Coronary artery (tissue), 2 donors: ENCODE measurements around the gene KRR1.

Source experiments
- DNase-seq: peaks from one replicate; pipeline ENCODE4 v3.0.0-alpha.2; 2017; ENCODE audit warnings: low spot score
- H3K27ac ChIP-seq, 2 donors: fragments of 200-600 bp; sonication (generic); one replicate each; pipeline ENCODE4 v1.5.1; 2016 to 2019
- H3K4me3 ChIP-seq: fragments of 200-600 bp; sonication (generic); 2 replicates; pipeline ENCODE4 v1.5.1; 2016; ENCODE audit warnings: mild to moderate bottlenecking, moderate library complexity
- TF ChIP-seq, protein P1 (sequence below): fragments of 200-600 bp; sonication (generic); IDR thresholded peaks from one replicate; pipeline ENCODE4 v1.5.1; 2019; ENCODE audit warnings: antibody characterized with exemption

The KRR1 gene

DNA sequence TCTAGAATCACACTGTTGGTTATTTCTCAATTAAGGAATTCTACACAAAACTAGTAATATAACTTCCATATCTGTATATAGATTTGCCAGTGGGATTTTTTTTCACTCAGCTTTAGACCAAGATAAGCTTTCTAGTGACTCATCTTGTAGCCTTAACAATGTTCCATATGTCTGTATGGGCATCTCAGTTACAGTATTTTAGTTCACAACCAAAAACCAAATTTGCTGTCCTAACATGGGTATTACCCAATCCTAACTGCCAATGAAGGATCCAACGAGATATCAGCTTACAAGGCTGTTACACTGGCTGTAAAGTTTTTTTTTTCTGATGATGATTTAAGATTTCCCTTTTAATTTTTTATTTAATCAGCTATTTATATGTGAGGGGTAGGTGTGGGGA lies 31.5 kb upstream of the KRR1 start:
- H3K27ac ChIP-seq, result no peak overlapping the region
- no peak overlapping the region for H3K4me3 ChIP-seq
- DNase-seq, result no peak
- TF ChIP-seq, protein P1, sequence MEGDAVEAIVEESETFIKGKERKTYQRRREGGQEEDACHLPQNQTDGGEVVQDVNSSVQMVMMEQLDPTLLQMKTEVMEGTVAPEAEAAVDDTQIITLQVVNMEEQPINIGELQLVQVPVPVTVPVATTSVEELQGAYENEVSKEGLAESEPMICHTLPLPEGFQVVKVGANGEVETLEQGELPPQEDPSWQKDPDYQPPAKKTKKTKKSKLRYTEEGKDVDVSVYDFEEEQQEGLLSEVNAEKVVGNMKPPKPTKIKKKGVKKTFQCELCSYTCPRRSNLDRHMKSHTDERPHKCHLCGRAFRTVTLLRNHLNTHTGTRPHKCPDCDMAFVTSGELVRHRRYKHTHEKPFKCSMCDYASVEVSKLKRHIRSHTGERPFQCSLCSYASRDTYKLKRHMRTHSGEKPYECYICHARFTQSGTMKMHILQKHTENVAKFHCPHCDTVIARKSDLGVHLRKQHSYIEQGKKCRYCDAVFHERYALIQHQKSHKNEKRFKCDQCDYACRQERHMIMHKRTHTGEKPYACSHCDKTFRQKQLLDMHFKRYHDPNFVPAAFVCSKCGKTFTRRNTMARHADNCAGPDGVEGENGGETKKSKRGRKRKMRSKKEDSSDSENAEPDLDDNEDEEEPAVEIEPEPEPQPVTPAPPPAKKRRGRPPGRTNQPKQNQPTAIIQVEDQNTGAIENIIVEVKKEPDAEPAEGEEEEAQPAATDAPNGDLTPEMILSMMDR, result no peak

DNA sequence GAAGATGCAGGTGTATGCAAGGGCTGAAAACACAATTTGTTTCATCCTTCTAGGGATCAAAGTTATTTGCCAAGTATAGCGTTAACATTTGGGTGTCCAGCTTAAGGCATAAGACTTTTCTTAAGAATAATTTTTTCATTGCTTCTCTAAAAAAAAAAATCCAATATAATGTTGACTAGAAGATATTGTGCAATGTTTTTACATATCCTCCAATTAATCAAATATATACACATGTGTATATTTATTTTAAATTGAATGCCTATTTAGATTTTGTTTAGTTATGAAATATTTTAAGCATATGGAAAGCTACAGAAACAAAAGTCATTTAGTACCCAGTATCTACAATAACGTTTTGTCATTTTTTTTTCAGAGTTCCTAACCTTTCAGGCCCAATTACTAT lies 28.5 kb upstream of the KRR1 start:
- DNase-seq, result no peak
- Histone ChIP-seq H3K4me3 (no peak overlapping the region), H3K27ac (no peak overlapping the region)
- TF ChIP-seq, protein P1, result no peak

DNA sequence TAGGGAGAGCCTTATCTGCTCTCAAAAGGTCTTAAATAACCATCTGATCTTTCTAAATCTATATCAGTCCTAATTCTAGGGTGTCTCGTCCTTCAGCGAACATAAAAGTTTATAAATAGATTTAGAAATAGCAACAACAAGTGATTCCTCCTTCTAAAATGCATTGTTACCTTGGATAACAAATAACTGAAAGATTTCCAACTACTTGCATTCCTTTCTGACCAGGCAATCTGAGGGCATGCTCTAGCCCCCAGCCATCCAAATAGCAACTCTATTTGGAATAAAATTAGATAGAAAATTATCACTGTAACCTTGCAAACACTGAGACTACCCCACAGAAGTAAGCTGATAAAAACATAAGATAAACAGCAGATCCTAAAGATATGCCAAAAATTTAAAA lies 21.8 kb upstream of the KRR1 start:
- no peak for DNase-seq
- no peak overlapping the region for H3K27ac ChIP-seq
- no peak overlapping the region for H3K4me3 ChIP-seq
- TF ChIP-seq, protein P1, result no peak

DNA sequence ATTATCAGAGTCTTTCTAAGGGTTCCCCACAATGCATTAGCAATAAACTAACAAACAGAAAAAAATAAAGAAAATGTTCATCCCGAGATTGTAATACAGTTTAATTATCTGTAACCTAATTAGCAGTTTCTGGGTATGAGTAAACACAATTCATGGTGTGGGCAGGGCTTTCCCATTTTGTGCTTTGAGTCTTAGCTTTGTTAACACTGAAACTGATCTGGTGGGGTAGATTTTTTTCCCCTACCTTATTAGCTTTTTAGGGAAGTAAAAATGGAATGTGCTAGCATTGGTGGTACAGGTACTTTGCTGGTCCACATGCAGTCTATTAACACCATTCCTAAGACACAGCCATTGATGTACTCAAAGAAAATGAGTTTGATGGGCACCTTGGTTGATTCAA lies 18.4 kb upstream of the KRR1 start:
- Histone ChIP-seq H3K27ac (no peak overlapping the region), H3K4me3 (no peak overlapping the region)
- TF ChIP-seq, protein P1, result no peak
- DNase-seq, result no peak

DNA sequence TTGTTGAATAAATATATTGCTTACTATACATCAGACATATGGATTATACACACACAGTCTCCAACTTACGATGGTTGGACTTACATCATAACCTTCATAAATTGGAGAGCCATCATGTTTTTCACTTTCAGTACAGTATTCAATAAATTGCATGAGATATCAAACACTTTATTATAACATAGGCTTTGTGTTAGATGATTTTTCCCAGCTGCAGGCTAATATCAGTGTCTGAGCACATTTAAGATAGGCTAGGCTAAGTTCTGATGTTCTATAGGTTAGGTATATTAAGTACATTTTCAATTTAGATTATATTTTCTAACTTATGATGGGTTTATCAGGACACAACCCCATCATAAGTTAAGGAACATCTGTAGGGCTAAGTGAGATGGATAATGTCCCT lies 17.9 kb upstream of the KRR1 start:
- TF ChIP-seq, protein P1, result no peak
- no peak overlapping the region for H3K27ac ChIP-seq
- no peak for DNase-seq
- H3K4me3 ChIP-seq, result no peak overlapping the region

DNA sequence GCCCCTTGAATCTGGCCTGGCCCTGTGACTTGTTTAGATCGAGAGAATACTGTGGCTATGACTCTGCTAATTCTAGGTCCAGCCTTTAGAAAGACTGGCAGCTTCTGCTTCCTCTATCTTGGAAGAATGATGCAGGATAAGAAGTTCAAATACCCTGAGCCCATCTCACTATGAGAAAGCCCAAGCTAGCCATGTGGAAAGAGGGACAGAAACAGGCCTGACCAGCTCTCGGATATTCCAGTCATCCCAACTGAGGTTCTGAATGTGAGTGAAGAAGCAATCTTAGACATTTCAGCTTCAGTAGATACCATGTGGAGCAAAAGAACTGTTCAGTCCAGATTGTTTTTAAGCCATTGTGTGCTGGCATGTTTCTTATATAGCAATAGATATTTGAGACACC lies 17.3 kb upstream of the KRR1 start:
- no peak for DNase-seq
- no peak overlapping the region for H3K27ac ChIP-seq
- H3K4me3 ChIP-seq, result no peak overlapping the region
- TF ChIP-seq, protein P1, result no peak

DNA sequence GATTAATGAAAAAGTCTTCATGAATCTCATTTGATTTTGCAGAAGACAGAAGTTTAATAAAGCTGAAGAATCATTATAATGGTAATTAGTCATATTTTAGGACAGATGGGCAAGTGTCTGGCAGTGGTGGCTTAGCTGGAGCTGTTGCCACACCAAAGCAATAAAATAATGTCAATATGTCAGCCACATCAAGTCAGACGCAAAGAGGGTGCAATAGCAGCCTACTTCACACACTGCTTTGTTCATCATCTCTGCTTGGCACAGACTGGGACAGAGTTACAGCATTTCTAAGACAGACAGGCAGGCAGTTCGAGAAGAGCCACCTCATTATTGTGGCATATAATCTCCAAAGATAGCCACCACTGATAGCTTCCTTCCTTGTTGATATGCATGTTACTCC lies 16.9 kb upstream of the KRR1 start:
- Histone ChIP-seq H3K4me3 (no peak overlapping the region), H3K27ac (no peak overlapping the region)
- no peak for DNase-seq
- TF ChIP-seq, protein P1, result no peak
